ENCODE data around the gene ABCB7.
"Not testable (repeated sequence)": the region's sequence is repeated elsewhere in the genome, so short reads cannot be mapped to it uniquely, and the experiment has no call there.

ABCB7 gene

GRCh38 chrX:75155827-75156525 is at the start of gene ABCB7:
Gene ABCB7, minus strand, starts transcription at chrX:75156283. Its CDS starts 11 bp downstream, at chrX:75156272.
- peak; percentile 8 for TF ChIP-seq CTCF (IDR thresholded peaks at IDR 0.05; ENCODE audit: low read length, missing control alignments)
- H3K4me3 ChIP-seq (replicated peaks; ENCODE audit: low read depth, low read length) = peak within 1 kb of the TSS; percentile 81

DNA sequence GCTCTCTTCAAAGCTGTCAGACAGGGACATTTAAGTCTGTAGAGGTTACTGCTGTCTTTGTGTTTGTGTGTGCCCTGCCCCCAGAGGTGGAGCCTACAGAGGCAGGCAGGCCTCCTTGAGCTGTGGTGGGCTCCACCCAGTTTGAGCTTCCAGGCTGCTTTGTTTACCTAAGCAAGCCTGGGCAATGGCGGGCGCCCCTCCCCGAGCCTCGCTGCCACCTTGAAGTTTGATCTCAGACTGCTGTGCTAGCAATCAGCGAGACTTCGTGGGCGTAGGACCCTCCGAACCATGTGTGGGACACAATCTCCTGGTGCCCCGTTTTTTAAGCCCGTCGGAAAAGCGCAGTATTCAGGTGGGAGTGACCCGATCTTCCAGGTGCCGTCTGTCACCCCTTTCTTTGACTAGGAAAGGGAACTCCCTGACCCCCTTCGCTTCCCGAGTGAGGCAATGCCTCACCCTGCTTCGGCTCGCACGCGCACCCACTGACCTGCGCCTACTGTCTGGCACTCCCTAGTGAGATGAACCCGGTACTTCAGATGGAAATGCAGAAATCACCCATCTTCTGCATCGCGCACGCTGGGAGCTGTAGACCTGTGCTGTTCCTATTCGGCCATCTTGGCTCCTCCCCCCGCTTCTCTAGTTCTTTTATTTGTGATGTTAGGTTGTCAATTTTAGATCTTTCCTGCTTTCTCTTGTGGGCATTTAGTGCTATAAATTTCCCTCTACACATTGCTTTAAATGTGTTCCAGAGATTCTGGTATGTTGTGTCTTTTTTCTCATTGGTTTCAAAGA is 32.5 kb upstream of the ABCB7 start:
- not testable (repeated sequence) for H3K4me3 ChIP-seq (replicated peaks; ENCODE audit: low read depth, low read length); DNase-seq (ENCODE audit: low read depth)

More at GRCh38 chrX:75155827-75156525, at the start of gene ABCB7:
- DNase-seq (ENCODE audit: low read depth) = peak; percentile 82

DNA sequence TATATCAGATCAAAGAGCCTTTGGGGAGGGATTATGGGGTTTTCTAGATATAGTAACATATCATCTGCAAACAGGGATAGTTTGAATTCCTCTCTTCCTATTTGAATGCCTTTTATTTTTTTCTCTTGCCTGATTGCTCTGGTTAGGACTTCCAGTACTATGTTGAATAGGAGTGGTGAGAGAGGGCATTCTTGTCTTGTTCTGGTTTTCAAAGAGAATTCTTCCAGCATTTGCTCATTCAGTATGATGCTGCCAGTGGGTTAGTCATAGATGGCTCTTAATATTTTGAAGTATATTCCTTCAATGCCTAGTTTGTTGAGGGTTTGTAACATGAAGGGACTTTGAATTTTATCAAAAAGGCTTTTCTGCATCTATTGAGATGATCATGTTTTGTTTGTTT is 25.6 kb upstream of the ABCB7 start:
- H3K4me3 ChIP-seq (replicated peaks; ENCODE audit: low read depth, low read length) = no peak overlapping the region
- peak; percentile 6 for DNase-seq (ENCODE audit: low read depth)
- TF ChIP-seq CTCF (IDR thresholded peaks at IDR 0.05; ENCODE audit: low read length, missing control alignments) = no peak

DNA sequence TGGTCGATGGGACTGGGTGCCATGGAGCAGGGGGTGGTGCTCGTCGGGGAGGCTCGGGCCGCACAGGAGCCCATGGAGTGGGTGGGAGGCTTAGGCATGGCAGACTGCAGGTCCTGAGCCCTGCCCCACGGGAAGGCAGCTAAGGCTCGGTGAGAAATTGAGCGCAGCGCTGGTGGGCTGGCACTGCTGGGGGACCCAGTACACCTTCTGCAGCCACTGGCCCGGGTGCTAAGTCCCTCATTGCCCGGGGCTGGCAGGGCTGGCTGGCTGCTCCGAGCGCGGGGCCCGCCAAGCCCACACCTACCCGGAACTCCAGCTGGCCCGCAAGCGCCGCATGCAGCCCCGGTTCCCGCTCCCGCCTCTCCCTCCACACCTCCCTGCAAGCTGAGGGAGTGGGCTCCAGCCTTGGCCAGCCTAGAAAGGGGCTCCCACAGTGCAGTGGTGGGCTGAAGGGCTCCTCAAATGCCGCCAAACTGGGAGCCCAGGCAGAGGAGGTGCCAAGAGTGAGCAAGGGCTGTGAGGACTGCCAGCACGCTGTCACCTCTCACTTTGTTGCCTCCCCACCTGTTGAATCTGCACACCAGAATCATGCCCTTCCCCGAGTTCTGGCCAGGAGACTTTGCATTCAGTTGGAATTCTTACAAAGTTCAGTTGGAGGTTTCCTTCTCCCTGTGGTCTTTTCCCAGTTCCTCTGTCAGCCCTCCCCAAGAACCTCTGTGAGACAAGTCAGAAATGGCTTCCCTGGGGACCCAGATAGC is 23.6 kb upstream of the ABCB7 start:
- not testable (repeated sequence) for H3K4me3 ChIP-seq (replicated peaks; ENCODE audit: low read depth, low read length)

DNA sequence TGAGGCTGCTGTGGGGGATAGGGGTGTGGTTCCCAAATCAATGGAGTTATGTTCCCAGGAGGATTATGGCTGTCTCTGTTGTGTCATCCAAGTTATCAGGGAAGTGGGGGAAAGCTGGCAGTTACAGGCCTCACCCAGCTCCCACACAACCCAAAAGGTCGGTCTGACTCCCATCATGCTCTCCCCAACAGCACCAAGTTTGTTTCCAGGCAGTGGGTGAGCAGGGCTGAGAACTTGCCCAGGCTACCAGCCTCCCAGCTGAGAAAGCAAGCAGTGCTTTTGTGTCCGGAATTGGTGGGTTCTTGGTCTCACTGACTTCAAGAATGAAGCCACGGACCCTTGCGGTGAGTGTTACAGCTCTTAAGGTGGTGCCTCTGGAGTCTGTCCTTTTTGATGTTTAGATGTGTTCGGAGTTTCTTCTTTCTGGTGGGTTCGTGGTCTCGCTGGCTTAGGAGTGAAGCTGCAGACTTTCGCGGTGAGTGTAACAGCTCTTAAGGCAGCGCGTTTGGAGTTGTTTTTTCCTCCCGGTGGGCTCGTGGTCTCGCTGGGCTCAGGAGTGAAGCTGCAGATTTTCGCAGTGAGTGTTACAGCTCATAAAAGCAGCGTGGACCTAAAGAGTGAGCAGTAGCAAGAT is 16.3 kb upstream of the ABCB7 start:
- H3K4me3 ChIP-seq (replicated peaks; ENCODE audit: low read depth, low read length); DNase-seq (ENCODE audit: low read depth): not testable (repeated sequence)

More for the DNA sequence above, 23.6 kb upstream of the ABCB7 start:
- not testable (repeated sequence) for DNase-seq (ENCODE audit: low read depth)

DNA sequence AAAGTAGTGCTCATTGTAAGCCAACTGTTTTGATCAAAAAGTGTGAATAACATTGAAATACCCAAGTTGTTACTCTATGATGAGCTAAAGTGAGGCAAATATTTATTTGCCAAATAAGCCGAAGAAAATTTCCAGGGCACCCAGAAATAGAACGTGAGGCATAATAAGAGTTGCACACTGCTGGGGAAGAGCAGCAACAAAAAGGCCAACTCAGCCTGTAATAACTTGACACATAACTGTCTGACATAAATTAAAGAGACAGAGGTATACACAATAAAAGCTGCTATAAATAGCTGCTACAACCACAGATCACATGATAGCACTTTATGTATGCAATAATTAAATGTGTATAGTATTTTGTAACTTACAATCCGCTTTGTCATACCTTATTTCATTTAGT is 2.0 kb upstream of the ABCB7 start:
- DNase-seq (ENCODE audit: low read depth) = no peak
- no peak for TF ChIP-seq CTCF (IDR thresholded peaks at IDR 0.05; ENCODE audit: low read length, missing control alignments)
- no peak overlapping the region for H3K4me3 ChIP-seq (replicated peaks; ENCODE audit: low read depth, low read length)

- DNase-seq (ENCODE audit: low read depth) = peak; percentile 57
- no peak for TF ChIP-seq CTCF (IDR thresholded peaks at IDR 0.05; ENCODE audit: low read length, missing control alignments)
- peak overlapping the region; percentile 81 for H3K4me3 ChIP-seq (replicated peaks; ENCODE audit: low read depth, low read length)
These were observed 455 bp upstream of the ABCB7 start for GRCh38 chrX:75156531-75156945.

DNA sequence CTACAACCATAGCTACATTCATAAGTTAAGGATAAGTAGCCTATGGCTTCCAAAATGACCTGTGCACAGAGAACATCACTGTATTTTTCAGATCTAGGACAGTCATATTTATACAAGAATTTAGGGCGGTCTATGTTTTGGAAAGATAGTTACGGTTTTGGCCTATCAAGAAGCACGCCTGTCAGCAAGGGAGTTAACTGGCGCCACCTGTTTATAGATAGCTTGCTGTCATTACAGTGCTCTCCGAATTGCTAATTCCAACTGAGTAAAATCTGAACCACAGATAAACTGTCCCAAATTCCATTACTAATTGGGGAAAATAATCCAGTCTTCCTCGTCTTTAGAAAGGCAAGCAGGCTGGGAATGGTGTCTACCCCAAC is 646 bp downstream of the ABCB7 start:
- H3K4me3 ChIP-seq (replicated peaks; ENCODE audit: low read depth, low read length) = peak overlapping the region; percentile 81
- TF ChIP-seq CTCF (IDR thresholded peaks at IDR 0.05; ENCODE audit: low read length, missing control alignments) = no peak
- DNase-seq (ENCODE audit: low read depth) = no peak

Measured in fibroblast of pulmonary artery (primary cell).